ENCODE data around the gene PPP2R1A. TPM values are rescaled to one million over a fixed set of nuclear protein-coding genes. Genes with fewer than 3 reads are reported as not detected.
A peak's percentile ranks its signal among the peaks of the same experiment; 100 is the strongest.
"Not testable (repeated sequence)": the region's sequence is repeated elsewhere in the genome, so short reads cannot be mapped to it uniquely, and the experiment has no call there.

The PPP2R1A gene
- total RNA-seq, 1 donor from 2014 or later: 159 TPM

DNA sequence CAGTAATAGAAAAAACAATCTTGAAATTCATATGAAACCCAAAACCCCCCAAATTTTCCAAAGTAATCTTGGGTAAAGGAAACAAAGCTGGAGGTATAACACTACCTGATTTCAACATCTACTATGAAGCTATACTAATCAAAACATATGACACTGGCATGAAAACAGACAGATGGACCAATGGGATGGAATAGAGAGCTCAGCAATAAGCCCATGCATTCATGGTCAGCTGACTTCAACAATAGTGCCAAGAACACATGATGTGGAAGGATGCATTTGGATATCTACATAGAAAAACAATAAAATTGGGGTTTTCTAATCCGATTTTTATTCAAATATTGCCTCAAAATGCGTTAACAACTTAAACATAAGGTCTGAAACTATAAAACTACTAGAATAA, 47.3 kb downstream of the PPP2R1A start:
- FAIRE-seq (no peak), DNase-seq (ENCODE audit: low spot score in 2 of 2) (no peak)

GRCh38 chr19:52237771-52238400, 48.0 kb downstream of the PPP2R1A start:
- DNase-seq (ENCODE audit: low spot score in 2 of 2) (no peak), FAIRE-seq (peak; percentile 59)

GRCh38 chr19:52244021-52244420, 54.2 kb downstream of the PPP2R1A start:
- DNase-seq (ENCODE audit: low spot score in 2 of 2) (no peak), FAIRE-seq (no peak)

DNA sequence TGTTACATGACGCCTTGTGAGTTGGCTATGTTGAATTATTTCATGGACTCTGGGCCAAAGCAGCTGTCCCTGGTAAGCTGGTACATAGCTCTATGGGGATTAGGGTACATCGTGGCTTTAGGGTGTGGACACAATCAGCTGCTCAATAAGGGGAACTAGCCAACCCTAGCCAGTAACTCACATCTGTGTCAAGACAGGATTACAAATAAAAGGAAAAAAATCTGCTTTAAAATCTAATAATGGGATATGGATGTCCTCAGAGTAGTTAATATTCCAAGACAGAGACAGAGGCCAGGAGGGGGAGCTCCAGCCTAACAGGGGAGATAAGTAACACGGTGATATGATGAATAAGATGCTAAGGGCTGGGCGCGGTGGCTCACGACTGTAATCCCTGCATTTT, 58.4 kb downstream of the PPP2R1A start:
- FAIRE-seq: no peak
- DNase-seq (ENCODE audit: low spot score in 2 of 2): no peak

DNA sequence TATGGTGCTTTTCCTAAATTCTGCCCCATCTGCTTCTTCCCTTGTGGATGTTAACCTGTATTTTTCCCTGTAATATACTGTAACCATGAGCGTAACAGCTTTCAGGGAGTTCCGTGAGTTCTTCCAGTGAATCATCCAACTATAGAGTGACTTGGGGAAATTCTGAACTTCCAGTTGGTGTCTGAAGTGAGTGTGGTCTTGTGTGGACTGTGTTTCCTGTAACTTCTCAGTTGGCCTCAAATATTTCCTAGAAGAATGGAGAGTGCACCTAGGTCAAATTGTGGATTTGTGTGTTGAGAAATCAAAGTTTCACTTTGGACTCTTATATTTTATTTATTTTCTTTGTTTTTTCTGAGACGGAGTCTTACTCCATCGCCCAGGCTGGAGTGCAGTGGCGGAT, 68.6 kb downstream of the PPP2R1A start:
- FAIRE-seq (no peak), DNase-seq (ENCODE audit: low spot score in 2 of 2) (no peak)

GRCh38 chr19:52265556-52265955, 75.7 kb downstream of the PPP2R1A start:
- FAIRE-seq; DNase-seq (ENCODE audit: low spot score in 2 of 2): not testable (repeated sequence)

GRCh38 chr19:52269338-52270261, 79.7 kb downstream of the PPP2R1A start, which contains the start of gene ZNF766:
Gene ZNF766 (plus strand): TSS chr19:52269587. CDS start chr19:52269614, 27 bp downstream.
- FAIRE-seq (peak; percentile 15), DNase-seq (ENCODE audit: low spot score in 2 of 2) (peak; percentile 92 to 97)

GRCh38 chr19:52270266-52270885, 80.5 kb downstream of the PPP2R1A start:
- DNase-seq (ENCODE audit: low spot score in 2 of 2) (peak in 1 of 2 donors; percentile 18), FAIRE-seq (no peak)

DNA sequence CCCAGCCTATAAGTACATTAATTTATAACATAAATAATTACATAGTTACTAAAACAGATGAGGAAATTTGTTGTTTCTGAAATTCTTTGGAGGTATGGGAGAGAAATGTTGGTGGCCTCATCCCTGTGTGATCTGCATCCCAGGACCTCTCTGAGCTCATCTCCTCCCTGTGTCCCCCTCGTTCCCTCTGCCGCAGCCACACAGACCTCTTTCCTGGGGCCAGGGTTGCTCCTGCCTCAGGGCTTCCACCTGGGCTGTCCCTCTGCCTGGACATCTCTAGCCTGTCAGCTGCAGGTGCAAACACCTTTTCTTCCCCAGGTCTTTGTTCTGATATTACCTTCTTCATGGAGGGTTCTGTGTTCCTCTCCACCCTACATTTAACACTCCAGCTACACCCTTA, 83.4 kb downstream of the PPP2R1A start:
- no peak for FAIRE-seq

DNA sequence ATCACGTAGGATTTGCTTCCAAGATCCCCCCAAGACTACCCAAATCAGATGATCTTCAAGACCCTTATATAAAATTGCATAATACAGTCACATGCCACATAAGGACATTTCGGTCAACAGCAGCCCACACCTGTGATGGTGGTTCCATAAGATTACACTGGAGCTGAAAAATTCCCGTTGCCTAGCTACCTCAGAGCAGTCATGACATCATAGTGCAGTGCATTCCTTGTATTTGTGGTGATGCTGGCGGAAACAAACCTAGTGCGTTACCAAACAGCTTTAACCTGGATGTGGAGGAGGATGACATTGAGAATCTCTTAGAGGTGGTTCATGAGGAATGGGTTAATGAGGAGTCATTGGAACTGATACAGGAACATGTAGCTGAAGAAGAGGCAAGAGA, 84.3 kb downstream of the PPP2R1A start:
- FAIRE-seq (no peak), DNase-seq (ENCODE audit: low spot score in 2 of 2) (no peak)

More for the DNA sequence above, 83.4 kb downstream of the PPP2R1A start:
- DNase-seq (ENCODE audit: low spot score in 2 of 2): no peak

- FAIRE-seq (no peak), DNase-seq (ENCODE audit: low spot score in 2 of 2) (no peak)
Observed at GRCh38 chr19:52275988-52276387, 86.1 kb downstream of the PPP2R1A start.

DNA sequence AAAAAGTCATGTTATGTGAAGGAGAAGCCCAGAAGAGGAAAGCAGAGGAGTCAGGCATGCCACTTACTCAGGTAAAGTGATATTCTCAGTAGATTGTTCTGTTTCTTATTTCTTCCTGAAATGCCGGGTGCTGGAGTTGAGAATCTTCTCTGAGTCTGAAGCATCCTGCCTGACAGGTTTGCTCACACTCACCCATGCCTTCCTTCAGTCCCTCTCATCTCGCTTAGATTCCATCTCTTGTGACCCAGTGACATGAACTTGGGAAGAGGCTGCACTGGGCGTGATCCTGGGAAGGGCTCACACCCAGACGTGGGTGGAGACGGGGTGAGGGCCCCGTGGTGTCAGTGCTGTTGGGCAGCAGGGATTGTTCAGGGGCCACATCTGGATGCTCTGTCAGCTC, 87.6 kb downstream of the PPP2R1A start:
- DNase-seq (ENCODE audit: low spot score in 2 of 2) (no peak), FAIRE-seq (no peak)

Small RNA genes within 50 kb of the gene (small RNA-seq; reads per million reads assigned to genes)
- gene MIR6801 (not detected), gene RF00019 (not detected), gene RPL37P23 (not detected)

Other genes starting within 250 kb of the PPP2R1A start
- gene ZNF350, start 203.2 kb upstream of the PPP2R1A start, total RNA-seq: 20.8 TPM
- 26.5 TPM for gene ZNF615, start 181.8 kb upstream of the PPP2R1A start, total RNA-seq
- gene ZNF614, start 161.7 kb upstream of the PPP2R1A start, total RNA-seq: 32.6 TPM
- 18.8 TPM for gene ZNF432, start 141.2 kb upstream of the PPP2R1A start, total RNA-seq
- gene ZNF841, start 94.3 kb upstream of the PPP2R1A start, total RNA-seq: 52.6 TPM
- 28.9 TPM for gene ZNF616, start 50.1 kb upstream of the PPP2R1A start, total RNA-seq
- 47.7 TPM for gene ZNF836, start 18.4 kb upstream of the PPP2R1A start, total RNA-seq
- gene ZNF766, start 79.5 kb downstream of the PPP2R1A start, total RNA-seq: 19.2 TPM
- gene ZNF480, start 107.1 kb downstream of the PPP2R1A start, total RNA-seq: 11.4 TPM
- 20.0 TPM for gene ZNF610, start 146.2 kb downstream of the PPP2R1A start, total RNA-seq
- gene ZNF880, start 179.9 kb downstream of the PPP2R1A start, total RNA-seq: 158 TPM
- gene ZNF528, start 207.8 kb downstream of the PPP2R1A start, total RNA-seq: 48.1 TPM
- gene ZNF534, start 239.1 kb downstream of the PPP2R1A start, total RNA-seq: 3.3 TPM

Data from frontal cortex (tissue), 4 donors.